ENCODE results near the gene MRTFA.

Gene MRTFA

DNA sequence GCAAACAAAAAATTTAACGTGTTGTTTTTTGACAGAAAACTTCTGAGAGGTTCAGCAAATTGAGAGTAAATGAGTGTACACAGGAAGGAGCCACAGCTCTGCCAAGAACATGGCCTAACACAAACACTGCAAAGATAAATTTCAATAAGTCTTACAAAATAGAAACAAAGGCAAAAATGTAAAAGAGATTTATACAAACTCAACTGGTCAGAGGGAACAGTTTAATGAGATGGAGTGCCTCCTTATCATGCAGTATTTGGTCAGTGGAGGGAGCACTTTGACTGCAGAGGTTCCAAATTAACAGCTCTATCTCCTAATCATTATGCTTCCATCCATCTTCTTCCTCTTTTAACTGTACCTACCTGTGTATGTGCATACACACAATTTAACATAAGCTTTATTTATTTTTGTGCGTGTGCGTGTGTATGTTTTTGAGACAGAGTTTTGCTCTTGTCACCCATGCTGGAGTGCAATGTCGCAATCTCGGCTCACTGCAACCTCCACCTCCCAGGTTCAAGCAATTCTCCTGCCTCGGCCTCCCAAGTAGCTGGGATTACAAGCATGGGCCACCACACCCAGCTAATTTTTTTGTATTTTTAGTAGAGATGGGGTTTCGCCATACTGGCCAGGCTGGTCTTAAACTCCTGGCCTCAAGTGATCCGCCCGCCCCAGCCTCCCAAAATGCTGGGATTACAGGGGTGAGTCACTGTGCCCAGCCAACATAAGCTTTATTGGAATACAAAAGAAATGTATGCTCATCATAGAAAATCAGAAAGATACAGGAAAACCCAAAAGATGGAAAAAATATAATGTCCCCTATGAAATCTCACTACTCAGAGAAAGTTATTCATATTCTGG, 111.9 kb downstream of the MRTFA start:
- H3K4me3 ChIP-seq (ENCODE audit: insufficient read depth, low read length, poor library complexity, severe bottlenecking): no peak overlapping the region
- no peak overlapping the region for H2AFZ ChIP-seq (ENCODE audit: low read depth, low read length, severe bottlenecking)
- H4K20me1 ChIP-seq (ENCODE audit: low read depth, low read length): no peaks in the 10 kb centered on the region
- no peak overlapping the region for H3K9ac ChIP-seq (ENCODE audit: low read length)
- no peaks in the 10 kb centered on the region for H3K27me3 ChIP-seq (ENCODE audit: low read length)
- TF ChIP-seq EZH2phosphoT487 (conservative IDR thresholded peaks at IDR 0.05; ENCODE audit: low read length) (no peak), CTCF (IDR thresholded peaks at IDR 0.05; ENCODE audit: insufficient read depth, low read length, poor library complexity, severe bottlenecking) (no peak)
- no peak overlapping the region for H3K27ac ChIP-seq (ENCODE audit: low read depth, low read length)
- H3K9me2 ChIP-seq (replicated peaks; ENCODE audit: insufficient read depth, low read length): no peaks in the 10 kb centered on the region
- H3K36me3 ChIP-seq (ENCODE audit: low read length): peaks cover 4% of the 10 kb centered on the region; the same call in 1 of the 2 replicates
- H3K79me2 ChIP-seq (ENCODE audit: insufficient read depth, low read length): peaks cover 90% of the 10 kb centered on the region
- H3F3A ChIP-seq (ENCODE audit: insufficient read depth): peaks cover 12% of the 10 kb centered on the region; the same call in 1 of the 2 replicates
- no peaks in the 10 kb centered on the region for H3K9me3 ChIP-seq (ENCODE audit: insufficient read depth, low read length)
- H3K4me2 ChIP-seq (ENCODE audit: low read depth, low read length, poor library complexity, severe bottlenecking): peak overlapping the region; percentile 22

- Histone ChIP-seq H3K79me2 (ENCODE audit: insufficient read depth, low read length) (peaks cover 87% of the 10 kb centered on the region), H3K4me2 (ENCODE audit: low read depth, low read length, poor library complexity, severe bottlenecking) (no peak overlapping the region), H3K9me2 (replicated peaks; ENCODE audit: insufficient read depth, low read length) (no peaks in the 10 kb centered on the region), H3K27me3 (ENCODE audit: low read length) (no peaks in the 10 kb centered on the region), H3K4me3 (ENCODE audit: insufficient read depth, low read length, poor library complexity, severe bottlenecking) (no peak overlapping the region), H3K36me3 (ENCODE audit: low read length) (peaks cover 4% of the 10 kb centered on the region; the same call in 1 of the 2 replicates), H3F3A (ENCODE audit: insufficient read depth) (peaks cover 12% of the 10 kb centered on the region; the same call in 1 of the 2 replicates), H3K9ac (ENCODE audit: low read length) (no peak overlapping the region), H4K20me1 (ENCODE audit: low read depth, low read length) (no peaks in the 10 kb centered on the region), H3K27ac (ENCODE audit: low read depth, low read length) (no peak overlapping the region), H3K9me3 (ENCODE audit: insufficient read depth, low read length) (no peaks in the 10 kb centered on the region), H2AFZ (ENCODE audit: low read depth, low read length, severe bottlenecking) (no peak overlapping the region)
- TF ChIP-seq CTCF (IDR thresholded peaks at IDR 0.05; ENCODE audit: insufficient read depth, low read length, poor library complexity, severe bottlenecking): no peak
These were observed 114.4 kb downstream of the MRTFA start for GRCh38 chr22:40522141-40522540.

DNA sequence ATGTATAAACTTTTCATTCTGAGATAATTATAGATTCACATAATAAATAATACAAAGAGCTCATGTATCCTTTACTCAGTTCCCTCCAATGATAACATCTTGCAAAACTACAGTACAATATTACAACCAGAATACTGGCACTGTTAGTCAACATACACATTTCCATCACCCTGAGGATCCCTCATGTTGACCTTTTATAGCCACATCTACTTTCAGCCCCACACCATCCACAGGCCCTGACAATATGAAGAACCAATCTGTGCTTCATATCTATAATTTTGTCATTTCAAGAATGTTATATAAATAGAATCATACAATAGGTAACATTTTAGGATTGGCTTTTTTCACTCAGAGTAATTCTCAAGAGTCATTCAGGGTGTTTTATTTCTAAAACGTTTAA, 115.5 kb downstream of the MRTFA start:
- H3K36me3 ChIP-seq (ENCODE audit: low read length): peaks cover 4% of the 10 kb centered on the region
- TF ChIP-seq EZH2phosphoT487 (conservative IDR thresholded peaks at IDR 0.05; ENCODE audit: low read length) (no peak), CTCF (IDR thresholded peaks at IDR 0.05; ENCODE audit: insufficient read depth, low read length, poor library complexity, severe bottlenecking) (no peak)
- peaks cover 8% of the 10 kb centered on the region; the same call in 1 of the 2 replicates for H3F3A ChIP-seq (ENCODE audit: insufficient read depth)
- H3K4me2 ChIP-seq (ENCODE audit: low read depth, low read length, poor library complexity, severe bottlenecking): no peak overlapping the region
- H3K9me3 ChIP-seq (ENCODE audit: insufficient read depth, low read length): no peaks in the 10 kb centered on the region
- H3K27ac ChIP-seq (ENCODE audit: low read depth, low read length): no peak overlapping the region
- H3K79me2 ChIP-seq (ENCODE audit: insufficient read depth, low read length): peaks cover 91% of the 10 kb centered on the region
- no peaks in the 10 kb centered on the region for H3K9me2 ChIP-seq (replicated peaks; ENCODE audit: insufficient read depth, low read length)
- H4K20me1 ChIP-seq (ENCODE audit: low read depth, low read length): no peaks in the 10 kb centered on the region
- H3K9ac ChIP-seq (ENCODE audit: low read length): no peak overlapping the region
- H3K4me3 ChIP-seq (ENCODE audit: insufficient read depth, low read length, poor library complexity, severe bottlenecking): no peak overlapping the region
- no peak overlapping the region for H2AFZ ChIP-seq (ENCODE audit: low read depth, low read length, severe bottlenecking)
- no peaks in the 10 kb centered on the region for H3K27me3 ChIP-seq (ENCODE audit: low read length)

Data from SU-DHL-6 (cell line).